ENCODE measurements around the gene TTC28. TPM values are rescaled to one million over a fixed set of nuclear protein-coding genes. Genes with fewer than 3 reads are reported as not detected.

The TTC28 gene
- total RNA-seq, 1 experiment from 2014 or later = not detected

DNA sequence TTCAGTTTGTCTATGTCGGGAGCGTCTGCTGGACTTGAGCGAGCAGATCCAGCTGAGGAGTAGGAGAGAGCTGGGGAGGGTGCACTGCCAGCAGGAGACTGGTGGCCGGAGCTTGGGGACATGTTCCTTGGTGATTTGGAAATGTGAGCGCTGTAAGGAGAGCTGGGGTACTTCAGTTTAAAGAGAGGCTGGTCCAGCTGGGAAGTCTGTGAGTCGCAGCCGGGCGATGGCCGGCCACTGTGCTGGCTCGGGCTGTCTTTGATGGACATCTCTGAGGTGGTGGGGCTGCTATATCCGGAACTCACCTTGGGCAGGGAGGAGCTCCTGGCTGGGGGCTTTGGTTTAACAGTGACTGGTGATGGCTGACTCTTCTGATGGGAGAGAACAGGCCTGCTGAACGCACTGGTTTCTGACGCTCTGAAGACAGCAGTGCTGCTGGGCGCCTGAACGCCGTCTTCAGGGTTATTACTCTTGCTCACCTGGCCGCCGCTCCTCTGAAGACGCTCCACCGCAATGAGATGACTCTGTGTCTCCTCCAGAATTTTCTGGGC, 696.9 kb downstream of the TTC28 start:
- ChIA-PET CTCF (interaction anchor here (0.7 to 0.8 kb wide), 3 partner anchors 96 to 845 kb away, joined by 3 to 5 read pairs (median 5); no protein-coding TSS in a partner anchor), POLR2A (no interaction called here)
- no peaks in the 10 kb centered on the region for H3K4me1 Mint-ChIP-seq (ENCODE audit: insufficient read depth, unreplicated experiment)
- H3K9me3 Mint-ChIP-seq (ENCODE audit: unreplicated experiment) = no peaks in the 10 kb centered on the region
- H3K27me3 Mint-ChIP-seq (ENCODE audit: insufficient read depth, unreplicated experiment) = no peaks in the 10 kb centered on the region
- intact Hi-C loops (cut with micrococcal nuclease) = no loop called here
- no peak for DNase-seq (ENCODE audit: unreplicated experiment)
- no TSS peak for BruUV-seq (replicated peaks)
- no peaks in the 10 kb centered on the region for H3K36me3 Mint-ChIP-seq (ENCODE audit: insufficient read depth, unreplicated experiment)
- no peak for TF ChIP-seq CTCF (IDR thresholded peaks at IDR 0.05; ENCODE audit: unreplicated experiment)
- H3K27ac Mint-ChIP-seq (ENCODE audit: low read depth, unreplicated experiment) = no peak overlapping the region
- no peak overlapping the region for H3K4me3 Mint-ChIP-seq (ENCODE audit: unreplicated experiment)

- ChIA-PET POLR2A (no interaction called here), CTCF (no interaction called here)
- TF ChIP-seq CTCF (IDR thresholded peaks at IDR 0.05; ENCODE audit: unreplicated experiment) = no peak
- H3K9me3 Mint-ChIP-seq (ENCODE audit: unreplicated experiment) = no peaks in the 10 kb centered on the region
- no peaks in the 10 kb centered on the region for H3K27me3 Mint-ChIP-seq (ENCODE audit: insufficient read depth, unreplicated experiment)
- H3K27ac Mint-ChIP-seq (ENCODE audit: low read depth, unreplicated experiment) = no peak overlapping the region
- no peak overlapping the region for H3K4me3 Mint-ChIP-seq (ENCODE audit: unreplicated experiment)
- BruUV-seq (replicated peaks) = no TSS peak
- no peaks in the 10 kb centered on the region for H3K4me1 Mint-ChIP-seq (ENCODE audit: insufficient read depth, unreplicated experiment)
- intact Hi-C loops (cut with micrococcal nuclease) = no loop called here
- H3K36me3 Mint-ChIP-seq (ENCODE audit: insufficient read depth, unreplicated experiment) = no peaks in the 10 kb centered on the region
- DNase-seq (ENCODE audit: unreplicated experiment) = no peak
Measured at GRCh38 chr22:27982106-27982505, 697.5 kb downstream of the TTC28 start.

- no peaks in the 10 kb centered on the region for H3K36me3 Mint-ChIP-seq (ENCODE audit: insufficient read depth, unreplicated experiment)
- ChIA-PET CTCF (interaction anchor here (0.7 to 1.1 kb wide), 3 partner anchors 9 to 99 kb away, joined by 4 to 6 read pairs (median 6); no protein-coding TSS in a partner anchor), POLR2A (interaction anchor here (0.9 to 1.1 kb wide), 2 partner anchors 16 to 60 kb away, joined by 3 to 4 read pairs; no protein-coding TSS in a partner anchor)
- no TSS peak for BruUV-seq (replicated peaks)
- H3K9me3 Mint-ChIP-seq (ENCODE audit: unreplicated experiment) = no peaks in the 10 kb centered on the region
- DNase-seq (ENCODE audit: unreplicated experiment) = no peak
- no peak overlapping the region for H3K27ac Mint-ChIP-seq (ENCODE audit: low read depth, unreplicated experiment)
- no peak for TF ChIP-seq CTCF (IDR thresholded peaks at IDR 0.05; ENCODE audit: unreplicated experiment)
- peaks cover 3% of the 10 kb centered on the region for H3K4me1 Mint-ChIP-seq (ENCODE audit: insufficient read depth, unreplicated experiment)
- H3K27me3 Mint-ChIP-seq (ENCODE audit: insufficient read depth, unreplicated experiment) = no peaks in the 10 kb centered on the region
- intact Hi-C loops (cut with micrococcal nuclease) = no loop called here
- H3K4me3 Mint-ChIP-seq (ENCODE audit: unreplicated experiment) = no peak overlapping the region
Measured at GRCh38 chr22:27980424-27981148, 699.1 kb downstream of the TTC28 start.

DNA sequence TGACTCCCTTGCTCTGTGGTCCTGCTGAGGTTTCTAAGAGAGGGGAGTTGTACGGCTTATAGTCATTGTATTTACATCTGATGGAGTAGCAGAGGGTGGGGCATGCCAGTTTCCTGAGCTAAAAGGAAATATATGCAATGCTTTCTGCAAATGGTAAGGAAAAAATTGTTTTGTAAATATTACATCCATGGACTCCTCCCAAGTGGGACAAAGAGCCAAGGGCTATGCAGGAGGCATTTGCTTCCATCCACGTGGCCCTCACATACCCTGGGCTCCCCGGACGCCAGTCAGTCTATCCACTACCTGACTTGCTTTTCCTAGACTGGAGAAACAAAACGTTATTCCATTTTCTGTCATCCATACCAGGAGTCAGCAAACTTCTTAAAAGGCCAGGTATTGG, 700.8 kb downstream of the TTC28 start:
- BruUV-seq (replicated peaks) = no TSS peak
- Mint-ChIP-seq H3K27ac (ENCODE audit: low read depth, unreplicated experiment) (no peak overlapping the region), H3K36me3 (ENCODE audit: insufficient read depth, unreplicated experiment) (no peaks in the 10 kb centered on the region), H3K4me1 (ENCODE audit: insufficient read depth, unreplicated experiment) (peaks cover 6% of the 10 kb centered on the region), H3K9me3 (ENCODE audit: unreplicated experiment) (no peaks in the 10 kb centered on the region), H3K4me3 (ENCODE audit: unreplicated experiment) (no peak overlapping the region), H3K27me3 (ENCODE audit: insufficient read depth, unreplicated experiment) (no peaks in the 10 kb centered on the region)
- intact Hi-C loops (cut with micrococcal nuclease) = no loop called here
- no peak for DNase-seq (ENCODE audit: unreplicated experiment)
- ChIA-PET CTCF (interaction anchor here (0.6 kb wide), 1 partner anchor 255 kb away, joined by 3 read pairs; no protein-coding TSS in a partner anchor), POLR2A (no interaction called here)
- TF ChIP-seq CTCF (IDR thresholded peaks at IDR 0.05; ENCODE audit: unreplicated experiment) = no peak
